ENCODE results near the gene COPS7A. TPM values are rescaled to one million over a fixed set of nuclear protein-coding genes. Genes with fewer than 3 reads are reported as not detected.

Gene COPS7A
- total and polyA plus RNA-seq, 9 of the 15 experiments (the other 6 are each of a cell fraction or from before 2014, with no cell fraction given), result 12.7 to 36.0 (median 24.3) TPM

DNA sequence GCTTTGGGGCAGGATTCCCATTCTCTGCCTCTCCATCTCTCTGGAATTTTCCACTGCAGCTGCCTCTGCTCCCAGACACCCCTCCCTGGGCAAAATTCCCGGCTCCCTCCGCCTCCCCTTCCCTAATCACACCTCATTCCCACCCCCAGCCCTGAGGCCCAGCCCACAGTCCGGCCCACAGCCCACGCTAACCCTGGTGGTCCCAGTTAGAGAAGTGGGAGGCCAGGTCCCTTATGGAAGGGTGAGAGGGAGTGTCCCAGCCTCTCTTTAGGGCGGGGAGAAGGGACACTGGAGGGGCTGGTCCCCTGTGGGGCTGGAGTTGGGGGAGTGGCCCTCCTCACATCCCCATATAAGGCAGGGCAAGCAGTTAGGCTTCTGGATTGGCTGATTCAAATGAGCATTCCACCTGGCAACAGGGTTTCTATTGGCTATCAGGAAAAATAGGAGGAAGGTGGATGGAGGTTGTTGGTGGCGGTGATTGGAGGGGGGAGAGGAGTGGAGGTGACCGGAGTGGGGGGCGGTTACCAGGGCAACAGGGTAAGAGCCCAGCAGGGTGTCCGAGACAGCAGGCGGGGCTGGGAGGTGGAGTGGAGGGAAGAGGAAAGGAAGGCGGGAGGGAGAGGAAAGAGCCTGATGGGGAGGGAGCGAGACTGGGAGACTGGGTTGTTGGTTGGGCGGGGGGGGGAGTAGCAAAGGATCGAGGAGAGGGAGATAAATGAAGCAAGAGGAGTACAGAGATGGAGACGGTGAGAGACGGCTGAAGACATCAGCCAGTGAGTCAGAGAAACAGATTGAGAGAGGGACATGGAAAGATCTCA, 40.4 kb downstream of the COPS7A start (continued):
- TF ChIP-seq TEAD4 (IDR thresholded peaks at IDR 0.05; ENCODE audit: low read length) (no peak), TEAD4 (CRISPR knock-in tag; IDR thresholded peaks at IDR 0.05; ENCODE audit: borderline replicate concordance) (no peak), RBFOX2 (IDR thresholded peaks at IDR 0.05; ENCODE audit: low read depth, low read length) (peak; percentile 52; the same call in 1 of the 2 replicates), ELF2 (CRISPR knock-in tag; IDR thresholded peaks at IDR 0.05) (no peak), HDGF (IDR thresholded peaks at IDR 0.05) (no peak), HEY1 (CRISPR knock-in tag; IDR thresholded peaks at IDR 0.05; ENCODE audit: borderline replicate concordance) (no peak), CREBBP (IDR thresholded peaks at IDR 0.05; ENCODE audit: low read depth, low read length) (no peak), BCL6 (CRISPR knock-in tag; IDR thresholded peaks at IDR 0.05) (no peak), CTBP1 (IDR thresholded peaks at IDR 0.05; ENCODE audit: borderline replicate concordance) (peak; percentile 64; the same call in 1 of the 2 replicates), LARP7 (IDR thresholded peaks at IDR 0.05) (0 out of 2 replicates have a peak, but pooled peaks have one; percentile 41), ZEB2 (IDR thresholded peaks at IDR 0.05) (peak; percentile 61; the same call in 1 of the 2 replicates), ZNF764 (CRISPR knock-in tag; IDR thresholded peaks at IDR 0.05; ENCODE audit: low read depth) (no peak), SP1 (CRISPR knock-in tag; IDR thresholded peaks at IDR 0.05) (peak; percentile 37; the same call in 1 of the 2 replicates), SIN3B (IDR thresholded peaks at IDR 0.05; ENCODE audit: low read depth) (no peak), DPF2 (IDR thresholded peaks at IDR 0.05) (no peak), POLR2G (IDR thresholded peaks at IDR 0.05; ENCODE audit: low read depth, low read length) (peak; percentile 43; the same call in 1 of the 2 replicates), MCM7 (IDR thresholded peaks at IDR 0.05) (no peak), BRD9 (IDR thresholded peaks at IDR 0.05; ENCODE audit: low read depth, partially characterized antibody) (no peak)
- TF ChIP-seq, protein P1, sequence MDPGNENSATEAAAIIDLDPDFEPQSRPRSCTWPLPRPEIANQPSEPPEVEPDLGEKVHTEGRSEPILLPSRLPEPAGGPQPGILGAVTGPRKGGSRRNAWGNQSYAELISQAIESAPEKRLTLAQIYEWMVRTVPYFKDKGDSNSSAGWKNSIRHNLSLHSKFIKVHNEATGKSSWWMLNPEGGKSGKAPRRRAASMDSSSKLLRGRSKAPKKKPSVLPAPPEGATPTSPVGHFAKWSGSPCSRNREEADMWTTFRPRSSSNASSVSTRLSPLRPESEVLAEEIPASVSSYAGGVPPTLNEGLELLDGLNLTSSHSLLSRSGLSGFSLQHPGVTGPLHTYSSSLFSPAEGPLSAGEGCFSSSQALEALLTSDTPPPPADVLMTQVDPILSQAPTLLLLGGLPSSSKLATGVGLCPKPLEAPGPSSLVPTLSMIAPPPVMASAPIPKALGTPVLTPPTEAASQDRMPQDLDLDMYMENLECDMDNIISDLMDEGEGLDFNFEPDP (CRISPR knock-in tag; IDR thresholded peaks at IDR 0.05), result no peak
- TF ChIP-seq, protein P2, sequence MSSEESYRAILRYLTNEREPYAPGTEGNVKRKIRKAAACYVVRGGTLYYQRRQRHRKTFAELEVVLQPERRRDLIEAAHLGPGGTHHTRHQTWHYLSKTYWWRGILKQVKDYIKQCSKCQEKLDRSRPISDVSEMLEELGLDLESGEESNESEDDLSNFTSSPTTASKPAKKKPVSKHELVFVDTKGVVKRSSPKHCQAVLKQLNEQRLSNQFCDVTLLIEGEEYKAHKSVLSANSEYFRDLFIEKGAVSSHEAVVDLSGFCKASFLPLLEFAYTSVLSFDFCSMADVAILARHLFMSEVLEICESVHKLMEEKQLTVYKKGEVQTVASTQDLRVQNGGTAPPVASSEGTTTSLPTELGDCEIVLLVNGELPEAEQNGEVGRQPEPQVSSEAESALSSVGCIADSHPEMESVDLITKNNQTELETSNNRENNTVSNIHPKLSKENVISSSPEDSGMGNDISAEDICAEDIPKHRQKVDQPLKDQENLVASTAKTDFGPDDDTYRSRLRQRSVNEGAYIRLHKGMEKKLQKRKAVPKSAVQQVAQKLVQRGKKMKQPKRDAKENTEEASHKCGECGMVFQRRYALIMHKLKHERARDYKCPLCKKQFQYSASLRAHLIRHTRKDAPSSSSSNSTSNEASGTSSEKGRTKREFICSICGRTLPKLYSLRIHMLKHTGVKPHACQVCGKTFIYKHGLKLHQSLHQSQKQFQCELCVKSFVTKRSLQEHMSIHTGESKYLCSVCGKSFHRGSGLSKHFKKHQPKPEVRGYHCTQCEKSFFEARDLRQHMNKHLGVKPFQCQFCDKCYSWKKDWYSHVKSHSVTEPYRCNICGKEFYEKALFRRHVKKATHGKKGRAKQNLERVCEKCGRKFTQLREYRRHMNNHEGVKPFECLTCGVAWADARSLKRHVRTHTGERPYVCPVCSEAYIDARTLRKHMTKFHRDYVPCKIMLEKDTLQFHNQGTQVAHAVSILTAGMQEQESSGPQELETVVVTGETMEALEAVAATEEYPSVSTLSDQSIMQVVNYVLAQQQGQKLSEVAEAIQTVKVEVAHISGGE (CRISPR knock-in tag; IDR thresholded peaks at IDR 0.05), result 0 out of 6 replicates have a peak, but pooled peaks of 1 of the 3 experiments have one; percentile 30
- TF ChIP-seq, protein P3, sequence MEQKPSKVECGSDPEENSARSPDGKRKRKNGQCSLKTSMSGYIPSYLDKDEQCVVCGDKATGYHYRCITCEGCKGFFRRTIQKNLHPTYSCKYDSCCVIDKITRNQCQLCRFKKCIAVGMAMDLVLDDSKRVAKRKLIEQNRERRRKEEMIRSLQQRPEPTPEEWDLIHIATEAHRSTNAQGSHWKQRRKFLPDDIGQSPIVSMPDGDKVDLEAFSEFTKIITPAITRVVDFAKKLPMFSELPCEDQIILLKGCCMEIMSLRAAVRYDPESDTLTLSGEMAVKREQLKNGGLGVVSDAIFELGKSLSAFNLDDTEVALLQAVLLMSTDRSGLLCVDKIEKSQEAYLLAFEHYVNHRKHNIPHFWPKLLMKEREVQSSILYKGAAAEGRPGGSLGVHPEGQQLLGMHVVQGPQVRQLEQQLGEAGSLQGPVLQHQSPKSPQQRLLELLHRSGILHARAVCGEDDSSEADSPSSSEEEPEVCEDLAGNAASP (IDR thresholded peaks at IDR 0.05), result no peak
- TF ChIP-seq, protein P4, sequence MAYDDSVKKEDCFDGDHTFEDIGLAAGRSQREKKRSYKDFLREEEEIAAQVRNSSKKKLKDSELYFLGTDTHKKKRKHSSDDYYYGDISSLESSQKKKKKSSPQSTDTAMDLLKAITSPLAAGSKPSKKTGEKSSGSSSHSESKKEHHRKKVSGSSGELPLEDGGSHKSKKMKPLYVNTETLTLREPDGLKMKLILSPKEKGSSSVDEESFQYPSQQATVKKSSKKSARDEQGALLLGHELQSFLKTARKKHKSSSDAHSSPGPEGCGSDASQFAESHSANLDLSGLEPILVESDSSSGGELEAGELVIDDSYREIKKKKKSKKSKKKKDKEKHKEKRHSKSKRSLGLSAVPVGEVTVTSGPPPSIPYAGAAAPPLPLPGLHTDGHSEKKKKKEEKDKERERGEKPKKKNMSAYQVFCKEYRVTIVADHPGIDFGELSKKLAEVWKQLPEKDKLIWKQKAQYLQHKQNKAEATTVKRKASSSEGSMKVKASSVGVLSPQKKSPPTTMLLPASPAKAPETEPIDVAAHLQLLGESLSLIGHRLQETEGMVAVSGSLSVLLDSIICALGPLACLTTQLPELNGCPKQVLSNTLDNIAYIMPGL (CRISPR knock-in tag; IDR thresholded peaks at IDR 0.05), result no peak

Data from K562 (cell line).